Hepatic stellate cell (primary cell): ENCODE measurements around the gene TKTL1.

Source experiments
- DNase-seq: peaks from one replicate; pipeline ENCODE4 v3.0.0; 2011; ENCODE audit warnings: low spot score

Gene TKTL1

GRCh38 chrX:154362085-154362742, 66.6 kb downstream of the TKTL1 start:
- no peak for DNase-seq

GRCh38 chrX:154363706-154364439, 68.3 kb downstream of the TKTL1 start:
- no peak for DNase-seq

GRCh38 chrX:154365052-154365600, 69.5 kb downstream of the TKTL1 start:
- no peak for DNase-seq

DNA sequence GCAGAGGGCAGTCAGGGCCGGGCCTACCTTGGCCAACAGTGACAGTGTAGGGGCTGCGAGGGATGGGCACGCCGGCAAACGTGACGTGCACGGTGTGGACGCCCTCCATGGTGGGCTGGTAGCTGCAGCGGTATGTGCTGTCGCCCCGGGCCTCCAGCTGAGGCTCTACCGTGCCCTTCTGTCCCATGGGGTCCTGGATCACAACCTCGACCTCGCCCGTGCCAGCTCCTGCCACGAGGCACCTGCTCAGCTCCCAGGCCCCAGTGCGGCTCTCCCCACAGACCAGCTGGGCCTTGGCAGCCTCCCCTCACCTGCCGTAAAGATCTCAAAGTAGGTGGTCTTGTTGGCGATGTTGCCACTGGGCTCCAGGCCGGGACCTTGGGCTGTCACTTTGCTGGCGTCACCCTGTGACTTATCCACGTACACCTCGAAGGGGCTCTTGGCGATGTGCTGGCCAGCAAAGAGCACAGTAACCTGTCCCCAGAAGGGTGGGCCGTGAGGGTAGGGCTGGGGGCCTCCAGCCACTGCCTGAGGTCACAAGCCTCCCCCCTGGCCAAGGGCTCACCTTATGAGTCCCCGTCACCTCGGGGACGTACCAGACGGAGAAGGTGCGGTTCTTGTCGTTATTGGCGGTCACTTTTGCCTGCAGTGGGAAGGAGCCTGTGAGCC, 70.5 kb downstream of the TKTL1 start:
- DNase-seq = no peak

DNA sequence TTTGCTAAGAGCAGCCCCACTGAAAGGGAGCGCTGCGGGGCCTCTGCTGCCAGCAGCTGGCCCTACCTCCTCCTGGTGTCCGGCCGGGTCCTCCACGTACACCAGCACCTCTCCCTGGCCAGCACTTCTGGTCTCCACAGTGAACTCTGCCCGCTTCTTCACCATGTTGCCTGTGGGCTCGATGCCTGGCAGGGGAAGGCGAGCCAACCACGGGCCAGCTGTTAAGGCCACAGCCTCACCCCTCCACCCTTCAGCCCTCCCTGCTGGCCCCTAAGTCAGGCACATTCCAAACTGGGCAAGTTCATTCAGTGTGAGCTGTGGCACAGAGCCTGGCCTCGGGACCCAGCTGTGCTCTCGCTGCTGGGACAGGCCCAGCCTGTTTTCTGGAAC, 71.1 kb downstream of the TKTL1 start:
- no peak for DNase-seq

DNA sequence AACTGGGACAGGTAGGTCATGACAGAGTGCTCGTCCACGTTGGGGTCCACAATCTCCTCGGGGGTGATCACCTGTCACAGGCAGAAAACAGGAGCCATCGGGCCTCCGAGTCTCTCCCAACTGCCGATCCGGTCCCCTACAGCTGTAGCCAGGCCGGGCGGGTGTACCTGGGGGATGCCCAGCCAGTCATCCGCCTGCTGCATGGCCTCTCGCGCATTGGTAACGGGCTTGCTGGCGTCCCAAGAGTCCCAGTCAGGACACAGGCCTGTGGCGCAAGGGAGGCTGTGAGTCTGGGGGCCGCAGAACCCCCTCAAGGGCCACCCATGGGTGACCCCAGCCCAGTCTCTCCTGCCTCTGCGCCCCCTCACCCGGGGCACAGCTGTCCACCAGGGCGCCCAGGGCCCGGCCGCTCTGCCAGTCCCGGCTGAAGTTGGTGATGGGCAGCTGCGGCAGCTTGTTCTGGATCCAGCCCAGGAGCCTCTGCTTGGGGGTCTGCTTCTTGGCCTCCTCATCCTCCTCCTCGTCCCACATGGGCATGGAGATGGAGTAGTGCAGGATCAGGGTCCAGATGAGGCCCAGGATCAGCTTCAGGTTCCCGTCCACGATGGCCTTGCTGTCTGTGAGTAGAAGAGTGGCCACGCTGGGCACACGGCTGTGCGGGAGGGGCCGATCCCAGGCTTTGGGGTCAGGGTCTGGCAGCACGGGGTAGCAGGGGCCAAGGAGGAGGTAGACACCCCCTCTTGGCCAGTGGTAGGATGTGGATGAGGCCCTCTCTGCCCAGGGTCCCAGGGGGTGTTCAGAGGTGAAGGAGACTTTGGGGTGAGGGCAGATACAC, 72.1 kb downstream of the TKTL1 start:
- no peak for DNase-seq

- DNase-seq = peak; percentile 85
Measured at GRCh38 chrX:154368630-154369448, 73.2 kb downstream of the TKTL1 start.

DNA sequence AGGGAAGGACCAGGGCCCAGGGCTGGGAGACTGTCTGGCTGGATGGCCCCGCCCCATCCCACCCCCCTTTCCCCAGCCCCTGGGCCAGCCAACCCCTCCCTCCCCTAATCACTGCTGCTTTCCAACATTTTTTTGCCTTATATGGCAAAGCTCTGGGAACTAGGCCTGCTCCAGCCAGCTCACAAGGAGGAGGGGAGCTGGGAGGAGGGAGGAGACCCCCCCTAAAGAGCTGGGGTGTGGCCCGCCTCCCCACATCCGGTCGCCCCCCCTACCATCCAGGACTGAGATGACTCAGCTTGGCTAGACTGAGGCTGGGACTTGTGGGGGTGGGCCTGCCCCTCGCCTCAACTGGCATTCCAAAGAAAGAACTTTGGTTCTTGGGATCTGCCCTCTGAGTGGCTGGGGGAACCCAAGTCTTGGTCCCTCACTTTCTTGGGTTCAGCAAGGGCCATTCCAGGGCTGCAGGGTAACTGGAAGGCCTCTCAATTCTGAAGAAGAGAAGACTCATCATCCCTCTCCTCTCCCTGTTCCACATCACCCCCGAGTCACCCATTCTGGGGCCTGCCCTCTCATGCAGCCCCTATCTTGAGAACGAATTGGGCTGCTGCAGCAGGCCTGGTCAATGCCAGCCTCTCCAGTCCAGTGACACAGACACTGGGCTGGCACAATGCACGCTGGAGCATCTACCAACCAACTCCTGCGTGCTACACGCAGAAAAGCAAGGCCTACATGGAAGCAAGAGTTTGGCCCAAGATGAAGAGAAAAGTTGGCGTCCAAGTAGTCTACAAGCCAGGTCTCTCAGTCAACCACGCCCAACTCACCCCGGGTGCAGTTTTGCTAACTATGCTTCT, 74.1 kb downstream of the TKTL1 start:
- DNase-seq = peak; percentile 81

GRCh38 chrX:154370300-154371016, 74.9 kb downstream of the TKTL1 start:
- DNase-seq = no peak

DNA sequence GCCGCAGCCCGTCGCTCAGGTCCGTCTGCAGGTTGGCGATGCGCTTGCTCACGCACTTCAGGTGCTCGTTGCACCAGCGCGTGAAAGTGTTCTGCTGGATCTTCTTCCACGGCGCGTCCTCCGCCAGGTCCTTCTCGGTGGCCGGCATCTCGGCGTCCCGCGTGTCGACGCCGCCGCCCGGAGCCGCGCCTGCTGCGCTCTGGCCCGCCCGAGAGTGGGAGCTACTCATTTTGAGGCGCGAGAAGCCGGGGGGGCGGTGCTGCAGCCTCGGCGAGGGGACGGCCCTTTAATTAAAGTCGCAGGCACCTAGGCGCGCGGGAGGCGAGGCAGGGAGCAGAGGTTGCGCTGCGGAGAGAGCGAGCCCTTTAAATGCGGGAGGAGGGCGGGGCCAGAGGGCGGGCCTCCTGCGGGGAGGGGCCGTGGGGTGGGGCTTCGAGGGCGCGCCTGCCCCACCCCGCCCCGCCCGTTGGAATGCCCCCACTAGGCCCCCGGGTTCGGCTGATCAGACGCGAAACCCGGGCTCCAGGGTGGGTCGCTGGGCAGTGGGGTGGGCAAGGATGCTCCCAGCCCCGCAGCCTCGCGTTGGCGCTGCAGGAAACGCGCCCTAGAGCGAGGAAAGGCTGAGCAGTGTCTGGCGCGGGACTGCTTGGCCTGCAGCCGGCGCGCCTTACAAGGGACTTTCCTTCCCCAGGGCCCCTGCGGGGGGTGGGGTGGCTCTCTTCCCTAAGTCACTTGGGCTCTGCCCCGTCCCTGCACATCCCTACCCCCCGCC, 75.6 kb downstream of the TKTL1 start:
- DNase-seq = peak; percentile 68

DNA sequence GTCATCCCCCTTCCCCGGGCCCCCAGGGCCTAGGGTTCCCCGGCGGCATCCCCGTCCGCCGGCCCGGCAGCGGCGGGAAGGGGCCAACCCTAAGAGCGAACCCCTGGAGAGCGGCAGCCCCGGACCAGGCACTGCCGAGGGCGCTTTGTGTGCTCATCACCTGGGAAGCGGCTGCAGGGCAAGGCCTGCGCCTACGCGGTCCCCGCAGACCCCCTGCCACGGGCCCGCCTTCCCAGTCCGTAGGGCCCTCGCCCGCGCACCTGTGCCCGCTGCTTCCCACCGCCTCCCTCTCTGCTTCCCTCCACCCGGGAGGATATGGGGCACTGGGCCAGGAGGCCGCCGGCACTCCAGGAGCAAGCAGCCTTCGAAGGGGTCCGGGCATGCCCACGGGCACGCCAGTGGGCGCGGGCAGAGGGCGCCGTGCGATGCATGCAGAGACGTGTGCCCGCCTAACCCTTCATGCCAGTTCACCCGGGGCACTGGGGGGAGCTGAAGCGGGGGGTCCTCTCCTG, 76.2 kb downstream of the TKTL1 start:
- no peak for DNase-seq

GRCh38 chrX:154372612-154373022, 77.0 kb downstream of the TKTL1 start:
- DNase-seq = peak; percentile 66

DNA sequence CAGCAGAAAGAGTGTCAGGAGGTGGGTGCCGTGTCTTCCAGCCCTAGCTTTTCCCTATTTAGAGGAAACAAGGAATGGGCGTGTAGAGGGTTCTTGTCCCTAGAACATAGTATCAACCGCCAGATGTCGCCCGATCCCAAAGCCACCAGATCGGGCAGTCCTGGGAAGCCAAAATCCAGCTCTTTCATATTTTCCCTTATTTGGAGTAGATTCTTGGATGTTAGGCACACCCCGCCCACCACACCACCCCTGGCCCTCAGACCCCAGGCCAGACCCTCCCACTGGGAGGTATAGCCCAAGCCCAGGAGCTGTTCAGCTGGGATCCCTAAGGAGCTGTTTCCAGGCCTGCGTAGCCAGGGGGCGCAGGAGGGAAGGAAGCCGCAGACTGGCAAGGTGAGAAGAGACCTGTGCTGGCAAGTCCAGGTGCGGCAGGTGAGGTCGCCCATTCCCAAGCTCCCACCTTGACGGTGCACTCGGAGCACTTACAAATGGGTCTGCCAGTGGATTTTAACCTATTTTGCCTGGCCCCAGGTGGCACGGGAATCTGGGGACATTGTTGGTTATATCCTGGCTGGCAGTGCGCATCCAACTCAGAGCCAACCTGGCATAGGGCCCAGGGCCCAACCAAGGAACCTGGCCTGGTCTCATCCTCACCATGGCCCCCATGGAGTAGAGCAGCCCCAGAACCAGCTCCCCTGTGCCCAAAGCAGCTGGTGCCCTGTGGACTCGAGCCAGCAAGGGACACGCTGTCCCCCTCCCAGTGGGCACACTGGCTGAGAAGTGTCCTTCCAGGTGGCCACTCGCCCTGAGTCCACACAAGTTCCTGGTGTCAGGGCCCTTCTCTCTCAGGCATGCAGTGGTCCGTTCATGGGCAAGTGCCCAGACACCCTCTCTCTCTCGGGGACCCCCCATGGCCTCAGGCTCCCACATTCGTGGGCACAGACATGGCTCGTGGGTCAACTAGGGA, 78.0 kb downstream of the TKTL1 start:
- DNase-seq = no peak

DNA sequence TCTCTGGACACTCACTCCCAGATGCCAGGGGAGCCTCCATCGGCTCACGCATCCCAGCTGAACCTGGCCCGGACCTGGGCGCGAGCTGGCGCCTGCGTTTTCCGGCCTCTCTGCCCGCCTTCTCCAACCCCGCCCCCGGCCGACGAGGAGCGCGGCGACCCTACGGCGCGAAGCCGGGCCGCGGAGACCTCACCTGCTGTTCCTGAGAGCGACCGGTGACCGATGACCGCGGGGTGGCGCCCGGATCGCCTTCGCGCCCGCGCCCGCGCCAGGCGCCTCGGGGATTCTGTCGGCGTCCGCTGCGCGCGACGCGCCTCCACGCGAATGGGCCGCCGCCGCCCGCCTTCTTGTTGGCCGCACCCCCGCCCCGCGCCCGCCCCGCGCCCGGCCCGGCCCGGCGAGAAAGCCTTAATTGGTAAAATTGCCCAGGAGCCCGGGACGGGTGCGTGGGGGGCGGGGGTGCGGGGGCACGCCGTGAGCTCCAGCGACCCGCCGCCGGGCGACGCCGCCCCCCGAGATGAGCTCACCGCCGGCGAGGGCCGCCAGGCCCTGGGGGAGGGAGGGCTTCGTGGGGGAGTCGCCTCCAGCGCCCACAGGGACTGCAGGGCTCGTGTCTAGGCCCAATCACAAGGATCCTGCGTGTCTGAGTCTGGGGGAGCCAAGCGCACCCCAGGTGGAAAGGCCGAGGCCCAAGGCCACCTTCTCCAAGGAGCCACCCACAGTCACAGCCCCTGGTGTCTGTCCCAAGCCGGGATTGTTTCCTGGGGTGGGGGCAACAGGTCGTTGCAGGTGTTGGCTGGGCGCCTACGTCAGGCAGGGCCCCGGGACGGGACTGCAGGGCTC, 78.9 kb downstream of the TKTL1 start, which contains the start of gene FLNA:
FLNA (minus strand) TSS at position 322 of the 843 bp plus-strand sequence. CDS start 3,389 bp downstream, outside the sequence.
- no peak for DNase-seq

DNA sequence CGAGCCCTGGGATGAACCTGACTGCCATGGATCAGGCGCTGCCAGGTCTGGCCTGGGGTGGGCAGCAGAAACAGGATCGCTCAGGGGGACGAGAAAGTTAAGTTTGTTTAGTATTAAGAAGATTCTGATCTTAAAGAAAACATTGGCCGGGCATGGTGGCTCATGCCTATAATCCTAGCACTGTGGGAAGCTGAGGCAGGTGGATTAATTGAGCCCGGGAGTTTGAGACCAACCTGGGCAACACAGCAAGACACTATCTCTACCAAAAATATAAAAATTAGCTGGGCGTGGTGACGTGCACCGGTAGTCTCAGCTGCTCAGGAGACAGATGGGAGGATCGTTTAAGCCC, 79.5 kb downstream of the TKTL1 start:
- DNase-seq = no peak

GRCh38 chrX:154376774-154377173, 81.2 kb downstream of the TKTL1 start:
- DNase-seq = no peak
